GM18498 (cell line): ENCODE measurements around the gene SNRK.

Experiments used
- ATAC-seq: cut with Tn5 transposase; IDR thresholded peaks from one replicate; pipeline ENCODE4 v1.9.1; 2021; ENCODE audit warnings: mild to moderate bottlenecking, moderate library complexity; ENCODE audit not compliant: unreplicated experiment

Gene SNRK

GRCh38 chr3:43266995-43267394 lies 19.3 kb upstream of the SNRK start:
- ATAC-seq, result no peak

GRCh38 chr3:43268636-43269035 lies 17.7 kb upstream of the SNRK start:
- no peak for ATAC-seq

- no peak for ATAC-seq
Observed at GRCh38 chr3:43270078-43270477, 16.3 kb upstream of the SNRK start.

GRCh38 chr3:43273416-43273815 lies 12.9 kb upstream of the SNRK start:
- no peak for ATAC-seq

GRCh38 chr3:43279082-43279481 lies 7.3 kb upstream of the SNRK start:
- ATAC-seq, result no peak

GRCh38 chr3:43279532-43279931 lies 6.8 kb upstream of the SNRK start:
- ATAC-seq, result no peak

GRCh38 chr3:43281020-43281419 lies 5.3 kb upstream of the SNRK start:
- ATAC-seq, result no peak

- no peak for ATAC-seq
Observed at GRCh38 chr3:43284171-43284570, 2.2 kb upstream of the SNRK start.

- ATAC-seq, result no peak
Observed at GRCh38 chr3:43285644-43286043, 696 bp upstream of the SNRK start.

- ATAC-seq, result peak; percentile 42
Observed at GRCh38 chr3:43286841-43287499, 630 bp downstream of the SNRK start.

- ATAC-seq, result no peak
Observed at GRCh38 chr3:43287500-43287873, 1.1 kb downstream of the SNRK start.

- ATAC-seq, result peak; percentile 37
Observed at GRCh38 chr3:43288366-43288765, 2.0 kb downstream of the SNRK start.

- no peak for ATAC-seq
Observed at GRCh38 chr3:43288850-43289249, 2.5 kb downstream of the SNRK start.

- no peak for ATAC-seq
Observed at GRCh38 chr3:43289401-43289800, 3.1 kb downstream of the SNRK start.

GRCh38 chr3:43289841-43290470 lies 3.6 kb downstream of the SNRK start:
- ATAC-seq, result no peak

GRCh38 chr3:43290956-43291355 lies 4.6 kb downstream of the SNRK start:
- no peak for ATAC-seq

- ATAC-seq, result no peak
Observed at GRCh38 chr3:43291546-43291945, 5.2 kb downstream of the SNRK start.

GRCh38 chr3:43294975-43295374 lies 8.6 kb downstream of the SNRK start:
- no peak for ATAC-seq

GRCh38 chr3:43296565-43296964 lies 10.2 kb downstream of the SNRK start:
- peak; percentile 91 for ATAC-seq

GRCh38 chr3:43298292-43298691 lies 12.0 kb downstream of the SNRK start:
- ATAC-seq, result no peak

GRCh38 chr3:43298761-43299160 lies 12.4 kb downstream of the SNRK start:
- ATAC-seq, result no peak

- no peak for ATAC-seq
Observed at GRCh38 chr3:43302116-43302880, 16.0 kb downstream of the SNRK start.
